ENCODE data around the gene DHRS2. TPM values are rescaled to one million over a fixed set of nuclear protein-coding genes. Genes with fewer than 3 reads are reported as not detected.

Gene DHRS2
- total and polyA plus RNA-seq, 2 of the 13 experiments (the other 11 are each of a cell fraction or from before 2014, with no cell fraction given) = 1,621 to 3,021 TPM

GRCh38 chr14:23639048-23639890 is 3.1 kb downstream of the DHRS2 start (continued):
- TF ChIP-seq DMTF1 (CRISPR knock-in tag; IDR thresholded peaks at IDR 0.05) = peak; percentile 93; the same call in 1 of the 2 replicates
- TF ChIP-seq ZNF703 (CRISPR knock-in tag; IDR thresholded peaks at IDR 0.05; ENCODE audit: borderline replicate concordance) = no peak
- no peak for TF ChIP-seq ADNP (CRISPR knock-in tag; IDR thresholded peaks at IDR 0.05)
- TF ChIP-seq NFATC3 (CRISPR knock-in tag; IDR thresholded peaks at IDR 0.05) = peak; percentile 96
- TF ChIP-seq HMG20A (CRISPR knock-in tag; IDR thresholded peaks at IDR 0.05; ENCODE audit: borderline replicate concordance) = no peak
- no peak for TF ChIP-seq MAX (IDR thresholded peaks at IDR 0.05)
- TF ChIP-seq ZNF331 (CRISPR knock-in tag; IDR thresholded peaks at IDR 0.05) = peak; percentile 83
- TF ChIP-seq ZBTB20 (CRISPR knock-in tag; IDR thresholded peaks at IDR 0.05; ENCODE audit: borderline replicate concordance, low read depth) = peak; percentile 98; the same call in 1 of the 2 replicates
- TF ChIP-seq ETS1 (CRISPR knock-in tag; IDR thresholded peaks at IDR 0.05) = no peak
- no peak; the same call in 1 of the 2 replicates for TF ChIP-seq HDAC6 (IDR thresholded peaks at IDR 0.05; ENCODE audit: low read depth, low read length)
- TF ChIP-seq RBM39 (IDR thresholded peaks at IDR 0.05; ENCODE audit: low read depth, low read length, poor library complexity, severe bottlenecking) = peak; percentile 99
- TF ChIP-seq PRDM10 (CRISPR knock-in tag; IDR thresholded peaks at IDR 0.05; ENCODE audit: low read depth) = peak; percentile 72; the same call in 1 of the 2 replicates
- TF ChIP-seq ZBTB37 (CRISPR knock-in tag; IDR thresholded peaks at IDR 0.05) = no peak
- peak; percentile 96 for TF ChIP-seq ZNF678 (CRISPR knock-in tag; IDR thresholded peaks at IDR 0.05)
- no peak for TF ChIP-seq STAT6 (CRISPR knock-in tag; IDR thresholded peaks at IDR 0.05; ENCODE audit: borderline replicate concordance)

Data from HepG2 (cell line).